GM12801 (cell line): ENCODE measurements around the gene SPOCK2.

Source experiments
- CTCF ChIP-seq: IDR thresholded peaks from one replicate; pipeline ENCODE4 v1.5.1; 2011; ENCODE audit warnings: control low read depth; ENCODE audit not compliant: insufficient read length; ENCODE audit errors: extremely low read depth

SPOCK2 gene

DNA sequence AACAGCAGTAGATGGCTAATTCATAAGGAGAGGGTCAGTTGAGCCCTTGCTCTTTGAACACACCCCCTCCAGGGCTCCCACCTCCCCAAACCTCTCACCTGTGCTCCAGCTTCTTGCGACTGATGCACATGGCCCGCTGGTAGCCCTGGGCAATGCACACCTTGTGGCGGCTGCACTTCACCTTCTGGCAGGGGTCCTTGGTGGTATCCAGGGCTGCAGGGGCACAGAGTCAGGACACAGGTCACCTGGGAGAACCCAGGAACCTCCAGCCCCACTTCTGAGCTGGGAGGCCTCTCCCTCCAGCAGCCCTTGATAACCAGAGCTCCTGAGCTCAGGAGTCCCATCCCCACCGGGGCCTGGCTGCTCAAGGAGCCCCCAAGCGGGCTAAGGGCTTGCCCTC lies 16.3 kb downstream of the SPOCK2 start:
- no peak for TF ChIP-seq CTCF

GRCh38 chr10:72069751-72070526 lies 18.4 kb downstream of the SPOCK2 start:
- no peak for TF ChIP-seq CTCF

GRCh38 chr10:72068901-72069446 lies 19.4 kb downstream of the SPOCK2 start:
- TF ChIP-seq CTCF: no peak

DNA sequence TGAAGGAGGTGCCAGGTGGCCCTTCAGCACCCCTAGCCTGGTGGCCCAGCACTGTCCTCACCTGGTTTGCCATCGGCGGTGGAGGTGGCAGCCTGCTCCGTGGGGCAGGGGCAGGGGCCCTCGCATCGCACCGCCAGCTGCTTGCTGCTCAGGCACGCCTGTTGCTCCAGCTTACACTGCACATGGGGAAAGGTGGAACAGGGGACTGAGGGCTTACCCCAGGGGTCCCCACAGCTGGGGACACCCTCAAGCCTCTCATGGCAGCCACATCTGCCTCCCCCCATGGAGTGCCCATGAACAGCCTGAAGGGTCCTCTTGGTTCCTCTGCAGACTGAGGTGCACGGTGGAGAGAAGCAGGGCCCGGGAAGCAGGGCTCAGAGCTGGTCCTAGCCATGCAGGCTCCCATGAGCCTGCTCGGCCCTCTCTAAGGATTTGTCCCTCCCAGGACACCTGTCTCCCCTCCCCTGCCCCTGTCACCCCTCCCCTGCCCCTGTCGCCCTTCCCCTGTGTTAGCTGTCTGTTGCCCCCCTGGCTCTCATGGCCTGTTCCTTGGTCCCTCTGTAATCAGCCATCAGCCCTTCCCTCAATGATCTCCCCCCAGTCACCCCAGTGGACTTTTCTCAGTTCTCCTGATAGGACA lies 20.1 kb downstream of the SPOCK2 start:
- no peak for TF ChIP-seq CTCF

DNA sequence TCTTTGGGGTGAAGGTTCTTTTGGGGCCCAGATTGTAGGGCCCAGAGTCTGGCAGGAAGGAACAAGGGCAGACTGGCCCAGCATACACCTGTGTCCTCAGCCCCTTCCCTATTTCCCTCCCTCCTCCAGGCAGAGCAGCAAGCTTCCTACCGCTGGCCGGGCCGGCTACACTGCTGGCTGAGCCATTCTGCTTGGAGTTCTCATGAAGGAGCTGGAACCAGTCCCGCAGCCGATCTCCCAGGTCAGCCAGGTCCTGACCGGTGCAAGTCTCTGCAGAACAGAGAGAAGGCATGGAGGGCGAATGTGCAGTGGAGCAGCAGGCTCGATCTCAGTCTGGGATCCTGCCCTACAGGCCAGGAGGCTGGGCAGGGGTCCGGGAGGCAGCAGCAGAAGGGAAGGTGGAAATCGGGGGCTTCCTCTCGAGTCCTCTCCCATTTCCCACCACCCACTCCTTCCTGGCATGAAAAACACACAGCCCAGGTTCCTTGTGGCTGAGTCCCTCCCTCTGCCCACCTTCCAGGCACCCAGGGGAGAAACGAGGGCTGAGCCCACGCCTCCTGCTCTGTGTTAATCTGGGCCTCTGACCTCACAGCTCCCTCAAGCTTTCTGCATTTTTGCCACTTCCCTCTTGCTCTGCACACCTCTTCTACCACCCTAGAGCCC lies 20.8 kb downstream of the SPOCK2 start:
- TF ChIP-seq CTCF: no peak

GRCh38 chr10:72066318-72067284 lies 21.8 kb downstream of the SPOCK2 start:
- no peak for TF ChIP-seq CTCF
